NB4 (cell line): ENCODE measurements around the gene ZNF783.

Experiments
- CTCF ChIP-seq: IDR thresholded peaks from one replicate; pipeline ENCODE4 v1.5.1; 2012; ENCODE audit warnings: low read depth, low read length
- MAX ChIP-seq: IDR thresholded peaks from 2 replicates; pipeline ENCODE4 v1.6.1; 2011; ENCODE audit warnings: low read depth, low read length
- POLR2A ChIP-seq: IDR thresholded peaks from 2 replicates; pipeline ENCODE4 v1.6.1; 2011; ENCODE audit warnings: mild to moderate bottlenecking; ENCODE audit not compliant: insufficient read length; ENCODE audit errors: extremely low read depth

- TF ChIP-seq CTCF (no peak), MAX (no peak), POLR2A (no peak)
These were observed 23.0 kb downstream of the ZNF783 start for GRCh38 chr7:149284850-149285585.
